CD14-positive monocyte (primary cell): Measurements from ENCODE around the gene TRIM29. TPM values are rescaled to one million over a fixed set of nuclear protein-coding genes. Genes with fewer than 3 reads are reported as not detected.

Experiments
- DNase-seq, 3 donors: peaks; one replicate each; pipeline ENCODE4 v3.0.0-alpha.2; 2011 to 2022
- H2AFZ ChIP-seq: 2 replicates; pipeline ENCODE4 v1.6.0; 2012; ENCODE audit warnings: mild to moderate bottlenecking, low read depth, low read length, inconsistent platforms; ENCODE audit not compliant: insufficient read depth, poor library complexity, severe bottlenecking
- H3K27ac ChIP-seq, 2 donors: 1 replicate in 1 of 2; 2 replicates in 1 of 2; pipeline ENCODE4 v1.5.1; 2012 to 2013; ENCODE audit warnings: low read length in 2 of 2, control low read depth in 1 of 2, inconsistent platforms in 1 of 2, low read depth in 1 of 2, mild to moderate bottlenecking in 1 of 2
- H3K27me3 ChIP-seq, 2 donors: one replicate each; pipeline versions ENCODE4 v1.6.0 to v1.6.1; 2011 to 2013; ENCODE audit warnings: low read length in 2 of 2; ENCODE audit not compliant: control insufficient read depth in 2 of 2, insufficient read depth in 2 of 2
- H3K36me3 ChIP-seq, 2 donors: replicated peaks in 1 of 2; 1 replicate in 1 of 2; 2 replicates in 1 of 2; pipeline versions ENCODE4 v1.5.1 to v1.6.1; 2012 to 2013; ENCODE audit warnings: low read length in 2 of 2, control low read depth in 1 of 2, inconsistent platforms in 1 of 2, mild to moderate bottlenecking in 1 of 2; ENCODE audit not compliant: insufficient read depth in 2 of 2, control insufficient read depth in 1 of 2
- H3K4me1 ChIP-seq, 2 donors: 1 replicate in 1 of 2; 2 replicates in 1 of 2; pipeline versions ENCODE4 v1.5.1 to v1.6.1; 2012 to 2013; ENCODE audit warnings: low read length in 2 of 2, control low read depth in 1 of 2, inconsistent platforms in 1 of 2, mild to moderate bottlenecking in 1 of 2, moderate library complexity in 1 of 2; ENCODE audit not compliant: insufficient read depth in 2 of 2, control insufficient read depth in 1 of 2
- H3K4me2 ChIP-seq: replicated peaks from 2 replicates; pipeline ENCODE3; 2012; ENCODE audit warnings: low read length, moderate library complexity, mild to moderate bottlenecking; ENCODE audit not compliant: poor library complexity, severe bottlenecking; ENCODE audit errors: extremely low read depth
- H3K4me3 ChIP-seq, 3 experiments: fragments of 200-600 bp in 1 of 3; sonication (generic) in 1 of 3; replicated peaks in 1 of 3; 1 replicate in 2 of 3; 2 replicates in 1 of 3; pipeline ENCODE4 v1.5.1; 2011 to 2013; ENCODE audit warnings: low read length in 3 of 3, mild to moderate bottlenecking in 3 of 3, control low read depth in 2 of 3, low read depth in 2 of 3, inconsistent platforms in 1 of 3, moderate library complexity in 1 of 3
- H3K79me2 ChIP-seq: 2 replicates; pipeline ENCODE4 v1.6.0; 2012; ENCODE audit warnings: mild to moderate bottlenecking, control low read depth, inconsistent platforms, low read length, moderate library complexity; ENCODE audit not compliant: insufficient read depth
- H3K9ac ChIP-seq: 2 replicates; pipeline ENCODE4 v1.6.0; 2017; ENCODE audit warnings: low read length, mild to moderate bottlenecking; ENCODE audit not compliant: insufficient read depth, poor library complexity, severe bottlenecking
- H3K9me3 ChIP-seq, 2 donors: replicated peaks in 1 of 2; 1 replicate in 1 of 2; 2 replicates in 1 of 2; pipeline versions ENCODE4 v1.5.1 to v1.6.1; 2012 to 2013; ENCODE audit warnings: low read length in 2 of 2, control low read depth in 1 of 2; ENCODE audit not compliant: control insufficient read depth in 1 of 2, insufficient read depth in 1 of 2
- H4K20me1 ChIP-seq: 2 replicates; pipeline ENCODE4 v1.6.0; 2012; ENCODE audit warnings: mild to moderate bottlenecking, low read length, control low read depth, moderate library complexity; ENCODE audit not compliant: insufficient read depth
- H3K27ac Mint-ChIP-seq, 7 donors: one replicate each; pipeline ENCODE4 v1.8.0; 2020; ENCODE audit warnings: mild to moderate bottlenecking in 7 of 7, mixed read lengths in 7 of 7, moderate library complexity in 6 of 7, inconsistent platforms in 2 of 7
- H3K27me3 Mint-ChIP-seq, 3 donors: one replicate each; pipeline ENCODE4 v1.8.0; 2021 to 2022; ENCODE audit warnings: low read depth in 3 of 3, mild to moderate bottlenecking in 3 of 3, mixed read lengths in 3 of 3, moderate library complexity in 3 of 3, inconsistent platforms in 1 of 3
- H3K36me3 Mint-ChIP-seq, 2 donors: one replicate each; pipeline ENCODE4 v1.8.0; 2020; ENCODE audit warnings: mixed read lengths in 2 of 2, inconsistent platforms in 1 of 2, mild to moderate bottlenecking in 1 of 2
- H3K4me1 Mint-ChIP-seq: one replicate; pipeline ENCODE4 v1.8.0; 2020; ENCODE audit warnings: mild to moderate bottlenecking, mixed read lengths
- H3K4me3 Mint-ChIP-seq, 2 donors: one replicate each; pipeline ENCODE4 v1.8.0; 2020; ENCODE audit warnings: mild to moderate bottlenecking in 2 of 2, mixed read lengths in 2 of 2, moderate library complexity in 1 of 2
- H3K9me3 Mint-ChIP-seq, 7 donors: one replicate each; pipeline ENCODE4 v1.8.0; 2020 to 2022; ENCODE audit warnings: mixed read lengths in 7 of 7, mild to moderate bottlenecking in 6 of 7, moderate library complexity in 6 of 7, inconsistent platforms in 2 of 7
- WGBS: methylation state at CpG from one replicate; pipeline ENCODE4 v1.1.5; 2013; ENCODE audit warnings: missing lambda C conversion rate; ENCODE audit not compliant: insufficient coverage; 5-methylcytosine and 5-hydroxymethylcytosine counted together
- intact Hi-C, 2 donors: fragments of 100-400 bp; cut with micrococcal nuclease; formaldehyde crosslinking; loops; one replicate each; pipeline versions ENCODE4 v1.15.0 to v1.15.1; 2023
- polyA plus RNA-seq, 3 donors: library from polyadenylated mRNA; depleted of rRNA in 1 of 3; unstranded in 2 of 3; stranded (reverse) in 1 of 3; fragments of 300-500 nt in 2 of 3; fragments of >200 nt in 1 of 3; fragmentation: Illumina TruSeq in 2 of 3; gene quantifications; 1 replicate in 2 of 3; 2 replicates in 1 of 3; pipeline ENCODE4 v1.2.3, GENCODE V29; 2012 to 2021
- TF ChIP-seq, protein P1 (sequence below): fragments of 200-600 bp; IDR thresholded peaks from one replicate; pipeline ENCODE4 v1.8.0; 2022; ENCODE audit warnings: antibody characterized with exemption, mild to moderate bottlenecking

Gene TRIM29
- polyA plus RNA-seq, 3 donors: not detected

DNA sequence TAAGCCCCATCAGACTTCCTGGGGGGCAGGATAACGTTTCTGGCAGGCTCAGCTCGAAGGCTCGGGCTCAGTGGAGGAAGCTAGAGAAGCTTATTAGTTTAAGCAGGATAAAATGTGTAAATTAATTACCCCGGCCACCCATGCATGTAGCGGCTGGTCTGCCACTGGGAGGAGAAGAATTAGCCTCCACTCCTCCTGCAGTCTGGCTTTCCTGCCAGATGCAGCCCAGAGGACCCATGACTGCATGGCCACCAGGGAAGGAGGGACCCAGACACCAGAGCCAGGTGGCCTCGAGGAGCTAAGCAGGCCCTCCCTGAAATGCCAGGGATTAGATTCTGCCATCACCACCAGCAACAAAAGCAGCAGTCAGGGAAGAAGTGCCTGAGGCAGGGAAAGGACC is 32.3 kb downstream of the TRIM29 start:
- Histone ChIP-seq H3K4me2 (no peak overlapping the region), H3K4me1 (no peaks in the 10 kb centered on the region), H3K27ac (no peak overlapping the region), H2AFZ (no peak overlapping the region), H3K36me3 (no peaks in the 10 kb centered on the region), H3K79me2 (no peaks in the 10 kb centered on the region), H3K9ac (no peak overlapping the region), H3K9me3 (no peaks in the 10 kb centered on the region), H4K20me1 (no peaks in the 10 kb centered on the region), H3K4me3 (no peak overlapping the region), H3K27me3 (no peaks in the 10 kb centered on the region)
- Mint-ChIP-seq H3K27me3 (peaks cover 8 to 18% (median 13%) of the 10 kb centered on the region in 3 donors), H3K27ac (no peak overlapping the region), H3K9me3 (peaks cover 0 to 2% (median 0%) of the 10 kb centered on the region in 7 donors), H3K4me3 (no peak overlapping the region), H3K36me3 (no peaks in the 10 kb centered on the region), H3K4me1 (peaks cover 2% of the 10 kb centered on the region)
- 100% methylated on average over 2 of the region's 6 CpGs for WGBS
- DNase-seq: no peak
- intact Hi-C loops: no loop called here
- TF ChIP-seq, protein P1, sequence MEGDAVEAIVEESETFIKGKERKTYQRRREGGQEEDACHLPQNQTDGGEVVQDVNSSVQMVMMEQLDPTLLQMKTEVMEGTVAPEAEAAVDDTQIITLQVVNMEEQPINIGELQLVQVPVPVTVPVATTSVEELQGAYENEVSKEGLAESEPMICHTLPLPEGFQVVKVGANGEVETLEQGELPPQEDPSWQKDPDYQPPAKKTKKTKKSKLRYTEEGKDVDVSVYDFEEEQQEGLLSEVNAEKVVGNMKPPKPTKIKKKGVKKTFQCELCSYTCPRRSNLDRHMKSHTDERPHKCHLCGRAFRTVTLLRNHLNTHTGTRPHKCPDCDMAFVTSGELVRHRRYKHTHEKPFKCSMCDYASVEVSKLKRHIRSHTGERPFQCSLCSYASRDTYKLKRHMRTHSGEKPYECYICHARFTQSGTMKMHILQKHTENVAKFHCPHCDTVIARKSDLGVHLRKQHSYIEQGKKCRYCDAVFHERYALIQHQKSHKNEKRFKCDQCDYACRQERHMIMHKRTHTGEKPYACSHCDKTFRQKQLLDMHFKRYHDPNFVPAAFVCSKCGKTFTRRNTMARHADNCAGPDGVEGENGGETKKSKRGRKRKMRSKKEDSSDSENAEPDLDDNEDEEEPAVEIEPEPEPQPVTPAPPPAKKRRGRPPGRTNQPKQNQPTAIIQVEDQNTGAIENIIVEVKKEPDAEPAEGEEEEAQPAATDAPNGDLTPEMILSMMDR: no peak

DNA sequence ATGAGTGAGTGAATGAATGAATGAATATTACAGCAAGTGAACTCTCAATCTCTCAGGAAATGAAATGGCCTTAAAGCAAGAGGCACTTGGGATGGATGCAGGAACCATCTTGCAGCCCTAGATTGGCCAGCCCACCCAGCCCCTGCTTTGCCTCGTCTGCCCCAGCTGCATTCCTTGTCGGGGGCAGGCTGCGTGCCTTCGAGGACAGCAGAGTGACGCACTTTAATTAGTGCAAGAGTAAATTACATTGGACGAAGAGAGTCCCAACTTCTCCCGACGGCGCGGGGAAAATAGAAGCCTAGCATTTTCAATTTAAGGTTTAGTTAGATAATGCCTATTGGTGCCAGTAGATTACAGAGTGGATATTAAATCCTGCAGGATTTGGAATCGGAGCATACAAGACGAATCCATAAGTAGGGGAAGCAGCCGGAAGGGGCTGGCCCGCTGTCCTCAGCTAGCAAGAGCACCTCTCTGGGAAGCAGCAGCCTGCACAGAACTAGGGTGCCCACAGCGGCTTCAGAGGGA is 33.8 kb downstream of the TRIM29 start:
- Mint-ChIP-seq H3K9me3 (peaks cover 0 to 2% (median 0%) of the 10 kb centered on the region in 7 donors), H3K4me1 (peaks cover 2% of the 10 kb centered on the region), H3K27me3 (peaks cover 6 to 19% (median 18%) of the 10 kb centered on the region in 3 donors), H3K27ac (peak overlapping the region in 1 of 7 donors; percentile 70), H3K36me3 (no peaks in the 10 kb centered on the region), H3K4me3 (no peak overlapping the region)
- Histone ChIP-seq H3K9ac (no peak overlapping the region), H3K36me3 (no peaks in the 10 kb centered on the region), H3K4me2 (no peak overlapping the region), H3K27me3 (no peaks in the 10 kb centered on the region), H3K4me1 (no peaks in the 10 kb centered on the region), H3K4me3 (no peak overlapping the region), H3K27ac (no peak overlapping the region), H3K79me2 (no peaks in the 10 kb centered on the region), H4K20me1 (no peaks in the 10 kb centered on the region), H3K9me3 (no peaks in the 10 kb centered on the region), H2AFZ (no peak overlapping the region)
- 89% methylated on average over 10 of the region's 15 CpGs for WGBS
- intact Hi-C loops: no loop called here
- DNase-seq: no peak
- TF ChIP-seq, protein P1: no peak
